COR-L47 (cell line): ENCODE measurements around the gene SHKBP1.

Source experiments
- DNase-seq: peaks from one replicate; lab custom pipeline; 2025; lab: John Stamatoyannopoulos, UW

Gene SHKBP1

GRCh38 chr19:40603071-40603388, 26.4 kb downstream of the SHKBP1 start:
- DNase-seq, result no peak

DNA sequence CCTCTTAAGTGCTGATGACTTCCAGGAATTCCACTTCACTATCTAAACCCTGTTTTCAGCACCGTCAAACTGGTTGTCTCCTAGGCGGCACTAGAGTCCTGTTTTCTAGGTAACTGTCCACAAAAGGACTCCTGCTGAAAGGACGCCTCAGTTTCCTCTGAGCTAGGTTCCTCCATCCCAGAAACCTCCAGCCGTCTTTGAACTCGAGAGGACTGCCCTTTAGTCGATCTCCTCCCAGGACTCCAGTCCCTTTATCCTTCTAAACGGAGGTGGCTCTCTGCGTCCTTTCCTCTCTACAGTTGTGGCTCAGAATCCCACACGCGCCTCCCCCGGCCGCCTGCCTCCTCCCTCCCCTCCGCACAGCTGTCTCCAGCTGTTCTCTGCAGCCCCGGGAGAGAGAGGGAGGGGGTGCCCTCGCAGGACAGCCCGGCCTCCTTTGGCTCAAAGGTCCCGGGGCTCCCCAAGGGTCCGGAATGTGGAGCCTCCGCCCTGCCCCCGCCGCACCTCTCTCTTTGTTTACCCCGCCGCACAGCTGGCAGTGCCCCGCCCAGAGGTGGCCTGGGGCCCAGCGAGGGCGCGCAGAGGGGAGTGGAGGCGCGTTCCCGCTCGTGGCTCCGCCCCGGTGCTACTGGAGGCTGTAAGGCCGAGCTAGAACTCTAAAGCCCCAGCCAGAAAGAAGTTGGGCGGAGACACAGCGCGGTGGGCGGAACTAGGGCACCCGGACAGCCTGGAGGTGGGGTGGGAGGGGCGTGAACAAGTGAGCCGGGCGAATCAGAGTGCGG, 26.9 kb downstream of the SHKBP1 start:
- DNase-seq, result peak; percentile 91

DNA sequence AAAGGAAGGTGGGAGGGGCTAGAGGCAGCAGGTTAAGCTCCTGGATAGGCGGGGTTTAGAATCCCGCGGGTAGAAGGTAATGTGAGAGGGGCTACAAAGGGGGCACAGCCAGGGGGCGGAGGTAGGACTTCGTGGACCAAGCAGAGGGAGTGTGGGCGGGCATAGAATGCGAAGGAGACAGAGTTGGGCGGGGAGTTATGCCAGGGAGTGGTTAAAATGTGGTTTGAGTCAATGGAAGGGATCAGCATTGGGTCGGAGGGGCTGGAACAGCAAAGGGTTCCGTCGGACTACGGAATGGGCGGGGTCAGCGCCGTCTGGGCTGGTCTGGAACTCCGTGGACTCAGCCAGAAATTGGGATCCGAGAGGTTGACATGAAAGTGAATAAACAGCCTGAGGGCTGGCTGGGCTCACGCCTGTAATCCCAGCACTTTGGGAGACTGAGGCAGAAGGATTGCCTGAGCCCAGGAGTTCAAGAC, 27.5 kb downstream of the SHKBP1 start:
- no peak for DNase-seq

- no peak for DNase-seq
Observed at GRCh38 chr19:40604647-40605215, 28.1 kb downstream of the SHKBP1 start.

GRCh38 chr19:40605216-40605971, 28.7 kb downstream of the SHKBP1 start:
- peak; percentile 69 for DNase-seq

DNA sequence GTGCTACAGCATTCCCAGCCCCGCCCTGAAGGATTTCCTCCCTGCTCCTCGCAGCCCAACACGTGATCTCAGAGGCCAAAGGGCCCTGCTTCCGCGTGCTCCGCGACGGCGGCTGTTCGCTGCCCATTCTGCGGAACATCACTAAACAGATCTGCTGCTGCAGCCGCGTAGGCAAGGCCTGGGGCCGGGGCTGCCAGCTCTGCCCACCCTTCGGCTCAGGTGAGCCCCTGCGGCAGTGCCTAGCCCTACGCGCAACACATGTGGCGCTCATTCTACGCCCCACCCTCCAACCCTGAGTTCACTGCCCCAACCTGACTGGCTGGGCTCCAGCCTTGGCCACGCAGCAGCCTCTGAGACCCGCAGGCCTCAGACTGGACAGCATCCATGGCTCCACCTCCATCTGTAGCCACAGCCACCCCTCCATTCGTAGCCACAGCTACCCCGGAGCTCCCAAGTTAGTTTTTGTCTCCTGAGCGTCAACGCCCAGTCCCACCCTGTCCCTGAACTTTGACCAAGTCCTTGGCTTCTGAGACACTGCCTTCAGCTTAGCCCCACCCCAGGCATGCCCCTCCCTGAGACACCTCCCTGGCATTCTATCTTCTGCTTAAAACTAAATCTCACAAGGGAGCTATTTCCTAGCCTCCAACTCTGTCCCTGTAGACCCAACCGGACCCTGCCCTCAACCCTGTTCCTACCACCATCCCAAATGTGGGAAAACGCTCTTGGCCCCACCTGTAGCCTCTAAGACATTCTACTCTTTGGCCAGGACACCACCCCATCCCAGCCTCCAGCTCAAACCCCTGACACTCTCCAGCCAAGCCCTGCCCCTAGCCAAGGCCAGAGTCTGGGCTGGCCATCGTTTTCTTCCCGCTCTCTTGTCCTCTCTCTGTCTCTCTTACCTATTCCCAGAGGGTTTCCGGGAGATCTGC, 30.9 kb downstream of the SHKBP1 start:
- no peak for DNase-seq

- no peak for DNase-seq
Observed at GRCh38 chr19:40608240-40608621, 31.6 kb downstream of the SHKBP1 start.

DNA sequence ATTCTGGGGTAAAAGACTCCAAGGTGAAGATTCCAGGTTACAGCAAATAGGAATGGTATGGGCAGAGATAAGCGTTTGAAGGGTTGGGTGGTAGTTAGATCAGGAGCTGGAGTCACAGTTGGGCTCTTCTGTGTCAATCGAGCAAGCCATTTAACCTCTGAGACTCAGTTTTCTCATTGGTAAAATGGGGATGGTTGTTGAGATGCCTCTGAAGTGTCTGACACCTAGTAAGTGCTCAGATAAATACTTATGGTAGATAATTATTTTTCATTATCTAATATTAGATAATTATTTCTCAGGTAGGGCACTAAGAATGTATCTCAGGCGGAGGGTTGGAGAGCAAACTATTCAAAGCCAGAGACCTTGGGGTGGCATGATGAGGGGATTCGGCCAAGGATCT, 32.3 kb downstream of the SHKBP1 start:
- no peak for DNase-seq

GRCh38 chr19:40609561-40610395, 33.1 kb downstream of the SHKBP1 start:
- no peak for DNase-seq

DNA sequence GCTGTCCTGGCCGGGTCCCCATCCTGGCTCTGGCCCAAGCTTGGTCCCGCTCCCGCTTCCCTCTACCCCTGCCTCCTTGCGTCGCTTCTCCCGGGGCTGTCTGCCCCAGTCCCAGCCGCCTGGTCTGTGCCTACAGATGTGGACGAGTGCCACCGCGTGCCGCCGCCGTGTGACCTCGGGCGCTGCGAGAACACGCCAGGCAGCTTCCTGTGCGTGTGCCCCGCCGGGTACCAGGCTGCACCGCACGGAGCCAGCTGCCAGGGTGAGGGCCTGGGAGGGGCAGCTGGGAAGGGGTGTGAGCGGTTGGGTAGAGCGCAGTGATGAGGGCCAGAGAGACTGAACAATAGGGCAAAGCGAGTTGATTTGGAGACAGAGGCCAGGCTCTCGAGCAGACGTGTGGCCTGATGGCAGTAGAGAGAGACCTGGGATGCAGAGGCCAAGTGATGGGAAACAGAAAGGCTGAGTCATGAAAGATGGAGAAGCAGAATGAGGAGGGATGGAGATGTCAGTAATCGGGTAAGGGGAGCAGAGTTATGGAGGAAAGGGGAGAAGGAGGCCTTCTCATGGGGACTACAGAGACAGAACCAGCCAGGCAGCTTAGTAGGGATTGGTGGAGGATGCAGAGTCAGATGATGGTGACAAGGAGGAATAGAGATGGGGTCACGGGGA, 33.9 kb downstream of the SHKBP1 start:
- no peak for DNase-seq

GRCh38 chr19:40611096-40611495, 34.4 kb downstream of the SHKBP1 start:
- no peak for DNase-seq

DNA sequence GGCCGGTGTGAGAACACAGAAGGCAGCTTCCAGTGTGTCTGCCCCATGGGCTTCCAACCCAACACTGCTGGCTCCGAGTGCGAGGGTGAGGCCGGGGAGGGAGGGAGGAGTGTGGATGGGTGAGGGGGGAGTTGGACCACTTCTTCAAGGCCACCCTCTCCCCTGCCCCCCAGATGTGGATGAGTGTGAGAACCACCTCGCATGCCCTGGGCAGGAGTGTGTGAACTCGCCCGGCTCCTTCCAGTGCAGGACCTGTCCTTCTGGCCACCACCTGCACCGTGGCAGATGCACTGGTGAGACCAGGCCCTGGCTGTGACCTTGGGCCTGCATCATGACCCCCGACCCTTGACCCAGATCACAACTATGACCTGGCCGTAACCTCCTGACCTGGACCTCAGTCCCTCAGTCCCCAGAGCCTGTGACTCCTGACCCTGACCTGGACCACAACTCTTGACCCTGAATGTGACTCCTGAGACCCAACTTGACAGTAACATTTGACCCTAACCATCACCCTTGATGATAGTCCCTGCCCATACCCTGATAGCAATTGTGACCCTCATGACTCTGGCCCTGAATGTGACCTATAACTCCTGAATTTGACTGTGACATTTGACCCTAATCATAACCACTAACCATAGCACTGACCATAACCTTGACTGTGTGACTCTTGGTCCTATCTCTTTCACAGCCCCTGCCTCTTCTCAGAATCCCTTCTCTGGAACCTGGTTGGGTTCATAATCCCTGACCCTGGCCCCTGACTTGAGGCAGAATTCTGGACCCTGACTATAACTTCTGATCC, 35.4 kb downstream of the SHKBP1 start:
- DNase-seq, result no peak

DNA sequence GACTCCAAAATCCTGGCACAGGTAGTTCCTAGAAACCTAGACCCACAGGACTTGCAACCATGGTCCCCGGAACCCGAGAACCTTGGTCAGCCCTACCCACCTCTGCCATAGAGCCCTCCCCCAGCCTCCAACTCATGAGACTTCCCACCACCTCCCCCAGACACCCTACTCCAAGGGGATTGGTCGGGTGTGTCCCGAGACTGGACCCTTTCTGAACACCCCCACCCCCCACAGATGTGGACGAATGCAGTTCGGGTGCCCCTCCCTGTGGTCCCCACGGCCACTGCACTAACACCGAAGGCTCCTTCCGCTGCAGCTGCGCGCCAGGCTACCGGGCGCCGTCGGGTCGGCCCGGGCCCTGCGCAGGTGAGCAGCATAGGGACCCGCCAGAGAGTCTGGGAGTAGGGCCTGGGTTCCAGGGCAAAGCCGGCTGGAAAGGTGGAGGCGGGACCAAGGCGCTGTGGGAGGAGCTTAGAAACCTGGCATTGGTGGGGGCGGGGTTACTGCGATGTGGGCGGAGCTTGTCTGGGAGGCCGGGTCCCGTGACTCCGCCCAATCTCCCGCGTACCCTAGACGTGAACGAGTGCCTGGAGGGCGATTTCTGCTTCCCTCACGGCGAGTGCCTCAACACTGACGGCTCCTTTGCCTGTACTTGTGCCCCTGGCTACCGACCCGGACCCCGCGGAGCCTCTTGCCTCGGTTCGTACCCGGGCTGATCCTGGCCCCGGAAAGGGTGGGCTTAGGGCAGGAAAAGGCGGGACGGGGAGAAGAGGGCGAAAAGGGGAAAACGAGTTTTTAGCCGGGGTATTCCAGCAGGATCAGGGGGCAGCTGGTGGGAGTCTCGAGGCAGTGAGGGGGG, 36.4 kb downstream of the SHKBP1 start:
- DNase-seq, result no peak

- no peak for DNase-seq
Observed at GRCh38 chr19:40613690-40614621, 37.3 kb downstream of the SHKBP1 start.

DNA sequence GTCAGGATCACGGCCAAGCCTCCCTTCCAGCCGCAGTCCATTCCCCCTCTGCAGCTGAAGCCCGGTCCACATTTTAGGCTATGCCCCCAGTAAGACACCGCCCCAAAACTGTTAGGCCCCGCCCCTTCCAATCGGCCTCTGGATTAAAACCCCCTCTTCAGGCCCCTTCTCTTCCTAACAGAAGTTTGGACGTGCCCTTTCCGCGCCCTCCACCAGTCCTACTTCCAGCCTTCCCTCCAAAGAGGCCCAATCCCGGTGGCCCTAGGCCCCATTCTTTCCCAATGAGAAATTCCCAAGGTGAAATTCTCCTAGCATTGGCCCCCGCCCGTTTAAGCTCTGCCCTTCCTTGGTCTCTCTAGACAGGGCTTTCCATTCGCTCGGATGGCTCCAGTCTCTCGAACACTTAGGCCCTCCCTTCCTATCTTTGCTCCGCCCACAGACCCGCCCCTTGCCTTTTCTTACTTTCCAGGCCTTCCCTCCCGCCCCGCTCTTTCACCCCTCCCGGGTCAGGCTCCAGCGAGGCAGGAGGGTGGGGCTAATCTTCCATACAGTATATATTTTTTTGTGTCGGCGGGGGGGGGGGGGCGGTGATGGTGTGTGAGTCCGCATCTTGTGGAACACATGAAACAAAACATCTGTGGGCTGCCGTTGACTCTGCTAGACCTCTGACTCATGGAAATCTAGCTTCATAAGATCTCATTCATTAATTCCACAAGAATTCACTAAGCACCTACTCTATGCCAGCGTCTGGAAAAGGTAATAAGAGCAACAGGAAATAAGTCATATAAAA, 38.1 kb downstream of the SHKBP1 start:
- DNase-seq, result no peak

DNA sequence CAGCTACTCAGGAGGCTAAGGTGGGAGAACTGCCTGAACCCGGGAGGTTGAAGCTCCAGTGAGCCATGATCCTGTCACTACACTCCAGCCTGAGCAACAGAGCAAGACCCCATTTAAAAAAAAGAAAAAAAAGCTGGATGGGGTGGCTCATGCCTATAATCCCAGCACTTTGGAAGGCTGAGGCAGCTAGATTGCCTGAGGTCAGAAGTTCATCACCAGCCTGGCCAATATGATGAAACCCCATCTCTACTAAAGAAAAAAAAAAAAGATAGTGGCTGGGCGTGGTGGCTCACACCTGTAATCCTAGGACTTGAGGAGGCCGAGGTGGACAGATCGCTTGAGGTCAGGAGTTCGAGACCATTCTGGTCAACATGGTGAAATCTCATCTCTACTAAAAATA, 39.5 kb downstream of the SHKBP1 start:
- no peak for DNase-seq

DNA sequence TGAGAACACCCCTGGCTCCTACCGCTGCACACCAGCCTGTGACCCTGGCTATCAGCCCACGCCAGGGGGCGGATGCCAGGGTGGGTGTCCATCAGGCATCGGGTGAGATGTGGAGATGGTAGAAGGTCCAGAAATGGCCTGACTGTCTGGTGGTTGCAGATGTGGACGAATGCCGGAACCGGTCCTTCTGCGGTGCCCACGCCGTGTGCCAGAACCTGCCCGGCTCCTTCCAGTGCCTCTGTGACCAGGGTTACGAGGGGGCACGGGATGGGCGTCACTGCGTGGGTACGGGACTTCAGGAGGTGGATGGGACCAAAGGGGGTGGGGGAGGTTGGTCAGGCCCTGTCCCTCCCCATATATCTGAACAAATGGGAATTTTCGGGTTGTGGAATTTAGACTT, 40.3 kb downstream of the SHKBP1 start:
- no peak for DNase-seq
